ENCODE measurements around the gene CPN1. TPM values are rescaled to one million over a fixed set of nuclear protein-coding genes. Genes with fewer than 3 reads are reported as not detected.

Gene CPN1
- total RNA-seq, 4 donors from 2014 or later, result not detected

- DNase-seq (ENCODE audit: extremely low spot score), result no peak
- TF ChIP-seq, protein P1, sequence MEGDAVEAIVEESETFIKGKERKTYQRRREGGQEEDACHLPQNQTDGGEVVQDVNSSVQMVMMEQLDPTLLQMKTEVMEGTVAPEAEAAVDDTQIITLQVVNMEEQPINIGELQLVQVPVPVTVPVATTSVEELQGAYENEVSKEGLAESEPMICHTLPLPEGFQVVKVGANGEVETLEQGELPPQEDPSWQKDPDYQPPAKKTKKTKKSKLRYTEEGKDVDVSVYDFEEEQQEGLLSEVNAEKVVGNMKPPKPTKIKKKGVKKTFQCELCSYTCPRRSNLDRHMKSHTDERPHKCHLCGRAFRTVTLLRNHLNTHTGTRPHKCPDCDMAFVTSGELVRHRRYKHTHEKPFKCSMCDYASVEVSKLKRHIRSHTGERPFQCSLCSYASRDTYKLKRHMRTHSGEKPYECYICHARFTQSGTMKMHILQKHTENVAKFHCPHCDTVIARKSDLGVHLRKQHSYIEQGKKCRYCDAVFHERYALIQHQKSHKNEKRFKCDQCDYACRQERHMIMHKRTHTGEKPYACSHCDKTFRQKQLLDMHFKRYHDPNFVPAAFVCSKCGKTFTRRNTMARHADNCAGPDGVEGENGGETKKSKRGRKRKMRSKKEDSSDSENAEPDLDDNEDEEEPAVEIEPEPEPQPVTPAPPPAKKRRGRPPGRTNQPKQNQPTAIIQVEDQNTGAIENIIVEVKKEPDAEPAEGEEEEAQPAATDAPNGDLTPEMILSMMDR (IDR thresholded peaks at IDR 0.05), result no peak
- no peak for TF ChIP-seq EP300 (IDR thresholded peaks at IDR 0.05)
- no peak for TF ChIP-seq POLR2AphosphoS5 (IDR thresholded peaks at IDR 0.05)
- no peak for TF ChIP-seq POLR2A (IDR thresholded peaks at IDR 0.05; ENCODE audit: low read depth)
- intact Hi-C loops (cut with DNase I), result no loop called here
- no peaks in the 10 kb centered on the region for H3K36me3 ChIP-seq
- peaks cover 43 to 68% (median 62%) of the 10 kb centered on the region in 4 donors for H3K4me1 ChIP-seq
- WGBS, result 15% methylated on average over 6 of the region's 6 CpGs
- peak overlapping the region; percentile 62 to 91 (median 76) for H3K4me3 ChIP-seq
- peak overlapping the region; percentile 85 to 90 (median 90) for H3K27ac ChIP-seq (replicated peaks in 1 of 4)
- no peaks in the 10 kb centered on the region for H3K27me3 ChIP-seq
- H3K9me3 ChIP-seq, result no peaks in the 10 kb centered on the region
Observed at GRCh38 chr10:100008142-100008522, 73.5 kb downstream of the CPN1 start.

- no peak for DNase-seq (ENCODE audit: extremely low spot score)
- H3K27me3 ChIP-seq, result no peaks in the 10 kb centered on the region
- TF ChIP-seq EP300 (IDR thresholded peaks at IDR 0.05), result no peak
- TF ChIP-seq, protein P1 (IDR thresholded peaks at IDR 0.05), result no peak
- H3K4me3 ChIP-seq, result peak overlapping the region; percentile 0 to 91 (median 76)
- WGBS, result 54% methylated on average over 10 of the region's 10 CpGs
- intact Hi-C loops (cut with DNase I), result no loop called here
- H3K4me1 ChIP-seq, result peaks cover 43 to 72% (median 63%) of the 10 kb centered on the region in 4 donors
- no peaks in the 10 kb centered on the region for H3K9me3 ChIP-seq
- no peaks in the 10 kb centered on the region for H3K36me3 ChIP-seq
- peak overlapping the region; percentile 85 to 90 (median 90) for H3K27ac ChIP-seq (replicated peaks in 1 of 4)
Observed at GRCh38 chr10:100007231-100008141, 74.2 kb downstream of the CPN1 start.

DNA sequence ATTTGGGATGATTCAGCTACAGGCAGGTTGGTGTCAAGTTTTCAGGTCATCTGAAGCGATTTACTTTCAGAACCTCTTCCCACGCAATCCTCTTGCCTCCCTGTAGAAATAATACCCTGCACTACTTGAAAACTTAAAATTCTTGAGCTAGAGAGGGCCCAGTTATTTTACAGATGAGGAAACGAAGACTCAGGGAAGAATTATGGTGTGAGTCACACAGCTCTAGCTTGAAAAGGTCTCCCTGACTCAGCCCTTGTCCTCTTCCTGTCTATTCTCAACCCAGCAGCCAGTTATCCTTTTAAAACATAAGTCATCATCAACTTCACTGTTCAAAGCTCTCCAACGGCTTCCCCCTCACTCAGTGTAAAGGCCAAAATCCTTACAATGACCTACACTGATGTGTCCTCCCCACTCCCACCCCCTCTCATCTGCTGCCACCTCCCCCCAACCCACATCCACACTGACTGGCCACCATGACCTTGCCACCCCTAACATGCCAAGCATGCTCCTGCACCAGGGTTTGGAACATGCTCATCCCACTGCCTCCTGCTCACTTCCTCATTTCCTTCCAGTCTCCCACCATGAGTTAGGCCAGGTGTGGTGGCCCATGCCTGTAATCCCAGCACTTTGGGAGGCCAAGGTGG, 75.3 kb downstream of the CPN1 start:
- intact Hi-C loops (cut with DNase I), result no loop called here
- DNase-seq (ENCODE audit: extremely low spot score), result no peak
- Histone ChIP-seq H3K9me3 (no peaks in the 10 kb centered on the region), H3K27ac (replicated peaks in 1 of 4) (peak overlapping the region; percentile 85 to 90 (median 90)), H3K27me3 (no peaks in the 10 kb centered on the region), H3K36me3 (no peaks in the 10 kb centered on the region), H3K4me3 (peak overlapping the region in 1 of 4 donors; percentile 17), H3K4me1 (peaks cover 43 to 84% (median 73%) of the 10 kb centered on the region in 4 donors)
- TF ChIP-seq POLR2AphosphoS5 (IDR thresholded peaks at IDR 0.05), result peak in 1 of 2 donors; percentile 57
- no peak for TF ChIP-seq POLR2A (IDR thresholded peaks at IDR 0.05; ENCODE audit: low read depth)
- TF ChIP-seq EP300 (IDR thresholded peaks at IDR 0.05), result no peak
- TF ChIP-seq, protein P1 (IDR thresholded peaks at IDR 0.05), result no peak
- 20% methylated on average over 4 of the region's 4 CpGs for WGBS

GRCh38 chr10:100004805-100005510, 76.7 kb downstream of the CPN1 start:
- no peak for DNase-seq (ENCODE audit: extremely low spot score)
- Histone ChIP-seq H3K4me1 (peaks cover 47 to 83% (median 78%) of the 10 kb centered on the region in 4 donors), H3K4me3 (no peak overlapping the region), H3K27me3 (no peaks in the 10 kb centered on the region), H3K27ac (replicated peaks in 1 of 4) (peak overlapping the region; percentile 85 to 90 (median 90)), H3K9me3 (no peaks in the 10 kb centered on the region), H3K36me3 (no peaks in the 10 kb centered on the region)
- intact Hi-C loops (cut with DNase I), result no loop called here
- TF ChIP-seq EP300 (IDR thresholded peaks at IDR 0.05), result no peak
- no peak for TF ChIP-seq POLR2AphosphoS5 (IDR thresholded peaks at IDR 0.05)
- TF ChIP-seq, protein P1 (IDR thresholded peaks at IDR 0.05), result no peak
- WGBS, result 86% methylated on average over 3 of the region's 3 CpGs

All from esophagus muscularis mucosa (tissue), 4 donors.